Kidney epithelial cell (primary cell): ENCODE measurements around the gene IMMT. TPM values are rescaled to one million over a fixed set of nuclear protein-coding genes. Genes with fewer than 3 reads are reported as not detected.

Experiments used
- DNase-seq: peaks from one replicate; pipeline ENCODE4 v3.0.0-alpha.2; 2010; ENCODE audit warnings: low read depth
- H3K27me3 ChIP-seq: 2 replicates; pipeline ENCODE4 v1.6.0; 2011; ENCODE audit warnings: low read length; ENCODE audit not compliant: control insufficient read depth, insufficient read depth
- H3K36me3 ChIP-seq: 2 replicates; pipeline ENCODE4 v1.5.1; 2011; ENCODE audit warnings: low read length; ENCODE audit not compliant: control insufficient read depth, insufficient read depth
- H3K4me3 ChIP-seq: 2 replicates; pipeline ENCODE4 v1.5.1; 2011; ENCODE audit warnings: low read depth, mild to moderate bottlenecking, control low read depth, low read length
- total RNA-seq: library from RNA; depleted of rRNA; stranded (reverse); fragments of >200 nt; gene quantifications from 2 replicates; pipeline ENCODE4 v1.2.3, GENCODE V29; 2015
- TF ChIP-seq, protein P1 (sequence below): IDR thresholded peaks from 2 replicates; pipeline ENCODE4 v1.5.1; 2011; ENCODE audit warnings: mild to moderate bottlenecking, moderate library complexity, low read length, control low read depth, inconsistent platforms; ENCODE audit not compliant: insufficient read depth, poor library complexity, severe bottlenecking

Gene IMMT
- total RNA-seq, 1 donor from 2014 or later, result 66.9 TPM

DNA sequence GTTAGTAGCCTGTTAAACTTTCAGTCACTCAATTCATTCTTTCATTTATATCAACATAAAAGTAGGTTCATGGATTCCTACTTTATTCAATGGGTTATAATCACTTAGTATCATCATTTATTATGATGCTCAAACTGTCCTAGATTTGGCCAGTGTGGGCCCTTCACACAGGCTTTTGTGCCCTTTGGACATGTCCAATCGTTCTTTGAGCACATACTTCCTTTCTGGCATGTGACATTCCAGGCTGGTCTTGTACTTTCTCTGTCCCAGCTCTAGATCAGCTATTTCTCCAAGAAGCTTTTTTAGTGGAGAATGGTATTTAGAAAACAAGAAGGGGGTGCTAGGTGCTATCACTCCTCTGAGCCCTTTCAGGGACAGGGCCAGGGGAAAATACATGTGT lies 101.0 kb downstream of the IMMT start:
- Histone ChIP-seq H3K36me3 (peaks cover 2% of the 10 kb centered on the region), H3K4me3 (no peak overlapping the region), H3K27me3 (no peaks in the 10 kb centered on the region)
- DNase-seq, result no peak
- TF ChIP-seq, protein P1, sequence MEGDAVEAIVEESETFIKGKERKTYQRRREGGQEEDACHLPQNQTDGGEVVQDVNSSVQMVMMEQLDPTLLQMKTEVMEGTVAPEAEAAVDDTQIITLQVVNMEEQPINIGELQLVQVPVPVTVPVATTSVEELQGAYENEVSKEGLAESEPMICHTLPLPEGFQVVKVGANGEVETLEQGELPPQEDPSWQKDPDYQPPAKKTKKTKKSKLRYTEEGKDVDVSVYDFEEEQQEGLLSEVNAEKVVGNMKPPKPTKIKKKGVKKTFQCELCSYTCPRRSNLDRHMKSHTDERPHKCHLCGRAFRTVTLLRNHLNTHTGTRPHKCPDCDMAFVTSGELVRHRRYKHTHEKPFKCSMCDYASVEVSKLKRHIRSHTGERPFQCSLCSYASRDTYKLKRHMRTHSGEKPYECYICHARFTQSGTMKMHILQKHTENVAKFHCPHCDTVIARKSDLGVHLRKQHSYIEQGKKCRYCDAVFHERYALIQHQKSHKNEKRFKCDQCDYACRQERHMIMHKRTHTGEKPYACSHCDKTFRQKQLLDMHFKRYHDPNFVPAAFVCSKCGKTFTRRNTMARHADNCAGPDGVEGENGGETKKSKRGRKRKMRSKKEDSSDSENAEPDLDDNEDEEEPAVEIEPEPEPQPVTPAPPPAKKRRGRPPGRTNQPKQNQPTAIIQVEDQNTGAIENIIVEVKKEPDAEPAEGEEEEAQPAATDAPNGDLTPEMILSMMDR, result no peak

Other genes starting within 250 kb of the IMMT start
- 33.7 and 36.8 TPM in 2 replicates for gene POLR1A, start 89.6 kb downstream of the IMMT start, total RNA-seq
- 48.9 and 66.1 TPM in 2 replicates for gene PTCD3, start 89.2 kb downstream of the IMMT start, total RNA-seq
- gene MRPL35, start 4.0 kb upstream of the IMMT start, total RNA-seq, result 24.5 and 32.2 TPM in 2 replicates
- gene REEP1, start 142.2 kb upstream of the IMMT start, total RNA-seq, result 0.48 and 1.3 TPM in 2 replicates
- gene KDM3A, start 245.9 kb upstream of the IMMT start, total RNA-seq, result 20.4 and 21.9 TPM in 2 replicates